Breast epithelium (tissue), 4 donors: ENCODE results near the gene PRKACG. TPM values are rescaled to one million over a fixed set of nuclear protein-coding genes. Genes with fewer than 3 reads are reported as not detected.
A peak's percentile ranks its signal among the peaks of the same experiment; 100 is the strongest.

Experiments
- DNase-seq, 2 donors: peaks; one replicate each; pipeline ENCODE4 v3.0.0-alpha.2; 2019; ENCODE audit warnings: low spot score in 2 of 2
- H3K27ac ChIP-seq, 2 donors: fragments of 200-600 bp; sonication (generic) in 1 of 2; one replicate each; pipeline ENCODE4 v1.5.1; 2016 to 2019; ENCODE audit warnings: mild to moderate bottlenecking in 1 of 2
- H3K27me3 ChIP-seq, 2 donors: fragments of 200-600 bp; sonication (generic) in 1 of 2; one replicate each; pipeline versions ENCODE4 v1.5.1 to v1.6.0; 2017 to 2019; ENCODE audit warnings: control low read depth in 1 of 2, mild to moderate bottlenecking in 1 of 2
- H3K36me3 ChIP-seq: fragments of 200-600 bp; one replicate; pipeline ENCODE4 v1.5.1; 2019
- H3K4me1 ChIP-seq, 2 donors: fragments of 200-600 bp; sonication (generic); one replicate each; pipeline ENCODE4 v1.5.1; 2016 to 2019; ENCODE audit warnings: control low read depth in 1 of 2
- H3K4me3 ChIP-seq, 3 donors: fragments of 200-600 bp; sonication (generic); 1 replicate in 2 of 3; 2 replicates in 1 of 3; pipeline ENCODE4 v1.5.1; 2016 to 2019; ENCODE audit warnings: mild to moderate bottlenecking in 3 of 3, moderate library complexity in 2 of 3
- H3K9me3 ChIP-seq, 2 donors: fragments of 200-600 bp; sonication (generic) in 1 of 2; one replicate each; pipeline ENCODE4 v1.5.1; 2016 to 2019; ENCODE audit warnings: control low read depth in 1 of 2
- POLR2A ChIP-seq: fragments of 450-650 bp; IDR thresholded peaks from one replicate; pipeline ENCODE4 v1.6.1; 2016; ENCODE audit warnings: antibody characterized with exemption, mild to moderate bottlenecking, moderate library complexity
- POLR2AphosphoS5 ChIP-seq, 3 donors: sonication (generic); formaldehyde crosslinking; IDR thresholded peaks; one replicate each; pipeline ENCODE4 v1.6.1; 2017; ENCODE audit warnings: antibody characterized with exemption in 3 of 3
- intact Hi-C: fragments of 100-400 bp; cut with DNase I; formaldehyde crosslinking; loops from one replicate; pipeline ENCODE4 v1.15.1; 2023; ENCODE audit warnings: low total_unique reads
- total RNA-seq, 3 donors: library from RNA; depleted of rRNA; stranded (reverse); fragments of >200 nt; gene quantifications; one replicate each; pipeline ENCODE4 v1.1.0, GENCODE V29; 2016
- TF ChIP-seq, protein P1 (sequence below), 3 donors: fragments of 450-650 bp; IDR thresholded peaks; one replicate each; pipeline ENCODE4 v1.5.1; 2016 to 2017; ENCODE audit warnings: antibody characterized with exemption in 3 of 3, mild to moderate bottlenecking in 3 of 3, moderate library complexity in 3 of 3

Gene PRKACG
- total RNA-seq, 3 donors from 2014 or later, result not detected

GRCh38 chr9:68979538-68980314 lies 34.2 kb downstream of the PRKACG start:
- H3K4me1 ChIP-seq, result no peaks in the 10 kb centered on the region
- no peak overlapping the region for H3K4me3 ChIP-seq
- H3K27me3 ChIP-seq, result no peaks in the 10 kb centered on the region
- no peaks in the 10 kb centered on the region for H3K9me3 ChIP-seq
- TF ChIP-seq POLR2AphosphoS5 (IDR thresholded peaks at IDR 0.05), result no peak
- intact Hi-C loops, result loop anchor here (5.0 kb wide), 1 partner anchor 357 kb away; no protein-coding TSS in a partner anchor
- no peaks in the 10 kb centered on the region for H3K36me3 ChIP-seq
- H3K27ac ChIP-seq, result no peak overlapping the region
- no peak for DNase-seq

DNA sequence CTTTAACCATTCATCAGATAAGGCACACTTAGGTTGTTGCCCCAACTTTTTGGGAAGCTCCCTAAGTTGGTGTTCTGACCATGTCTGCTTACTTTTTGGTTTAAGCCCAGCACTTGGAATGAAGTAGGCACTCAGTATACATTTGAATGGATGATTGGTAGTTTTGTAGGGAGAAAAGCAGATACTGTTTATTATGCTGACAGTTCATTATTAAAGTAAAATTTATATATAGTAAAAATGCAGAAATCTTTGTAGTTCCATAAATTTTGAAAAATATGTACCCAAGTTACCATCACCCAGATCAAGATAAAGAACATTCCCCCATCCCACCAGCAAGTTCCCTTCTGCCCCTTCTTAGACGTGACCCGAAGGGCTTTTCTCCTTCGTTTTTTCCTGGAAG lies 35.4 kb downstream of the PRKACG start:
- H3K27ac ChIP-seq, result no peak overlapping the region
- no peak overlapping the region for H3K4me3 ChIP-seq
- no peaks in the 10 kb centered on the region for H3K9me3 ChIP-seq
- no peaks in the 10 kb centered on the region for H3K36me3 ChIP-seq
- intact Hi-C loops, result loop anchor here (5.0 kb wide), 1 partner anchor 356 kb away; no protein-coding TSS in a partner anchor
- DNase-seq, result no peak
- no peaks in the 10 kb centered on the region for H3K27me3 ChIP-seq
- H3K4me1 ChIP-seq, result no peaks in the 10 kb centered on the region
- TF ChIP-seq POLR2AphosphoS5 (IDR thresholded peaks at IDR 0.05), result no peak
- TF ChIP-seq, protein P1, sequence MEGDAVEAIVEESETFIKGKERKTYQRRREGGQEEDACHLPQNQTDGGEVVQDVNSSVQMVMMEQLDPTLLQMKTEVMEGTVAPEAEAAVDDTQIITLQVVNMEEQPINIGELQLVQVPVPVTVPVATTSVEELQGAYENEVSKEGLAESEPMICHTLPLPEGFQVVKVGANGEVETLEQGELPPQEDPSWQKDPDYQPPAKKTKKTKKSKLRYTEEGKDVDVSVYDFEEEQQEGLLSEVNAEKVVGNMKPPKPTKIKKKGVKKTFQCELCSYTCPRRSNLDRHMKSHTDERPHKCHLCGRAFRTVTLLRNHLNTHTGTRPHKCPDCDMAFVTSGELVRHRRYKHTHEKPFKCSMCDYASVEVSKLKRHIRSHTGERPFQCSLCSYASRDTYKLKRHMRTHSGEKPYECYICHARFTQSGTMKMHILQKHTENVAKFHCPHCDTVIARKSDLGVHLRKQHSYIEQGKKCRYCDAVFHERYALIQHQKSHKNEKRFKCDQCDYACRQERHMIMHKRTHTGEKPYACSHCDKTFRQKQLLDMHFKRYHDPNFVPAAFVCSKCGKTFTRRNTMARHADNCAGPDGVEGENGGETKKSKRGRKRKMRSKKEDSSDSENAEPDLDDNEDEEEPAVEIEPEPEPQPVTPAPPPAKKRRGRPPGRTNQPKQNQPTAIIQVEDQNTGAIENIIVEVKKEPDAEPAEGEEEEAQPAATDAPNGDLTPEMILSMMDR (IDR thresholded peaks at IDR 0.05), result no peak
- TF ChIP-seq POLR2A, result no peak

GRCh38 chr9:68978066-68978465 lies 35.8 kb downstream of the PRKACG start:
- no peak overlapping the region for H3K4me3 ChIP-seq
- no peak overlapping the region for H3K27ac ChIP-seq
- intact Hi-C loops, result loop anchor here (5.0 kb wide), 1 partner anchor 356 kb away; no protein-coding TSS in a partner anchor
- no peak for DNase-seq
- H3K4me1 ChIP-seq, result no peaks in the 10 kb centered on the region
- no peaks in the 10 kb centered on the region for H3K9me3 ChIP-seq
- H3K27me3 ChIP-seq, result no peaks in the 10 kb centered on the region
- TF ChIP-seq POLR2A (no peak), POLR2AphosphoS5 (IDR thresholded peaks at IDR 0.05) (no peak)
- TF ChIP-seq, protein P1 (IDR thresholded peaks at IDR 0.05), result no peak
- H3K36me3 ChIP-seq, result no peaks in the 10 kb centered on the region

DNA sequence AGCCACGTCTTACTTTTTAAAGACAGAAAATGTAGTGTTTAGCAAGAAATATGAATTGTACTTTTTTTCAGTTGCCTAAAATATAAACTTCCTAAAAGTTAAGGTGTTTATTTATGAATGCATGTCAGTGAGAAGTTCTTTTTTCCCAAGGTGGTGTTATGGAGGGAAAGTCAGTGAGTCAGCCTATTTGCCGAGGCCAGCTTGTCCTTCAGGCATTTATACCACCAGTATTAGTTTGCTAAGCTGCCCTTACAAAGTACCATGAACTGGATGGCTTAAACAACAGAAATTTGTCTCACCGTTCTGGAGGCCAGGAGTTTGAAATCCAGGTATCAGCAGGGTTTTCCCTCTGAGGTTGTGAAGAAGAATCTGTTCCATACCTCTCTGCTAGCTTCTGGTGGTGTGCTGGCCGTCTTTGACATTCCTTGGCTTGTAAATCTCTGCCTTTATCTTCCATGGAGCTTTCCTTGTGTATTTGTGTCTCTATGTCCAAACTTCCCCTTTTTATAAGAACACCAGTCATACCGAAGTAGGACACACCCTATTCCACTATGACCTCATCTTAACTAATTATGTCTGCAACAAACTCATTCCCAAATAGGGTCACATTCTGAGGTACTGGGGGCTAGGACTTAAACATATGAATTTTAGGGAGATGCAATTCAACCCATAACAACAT lies 38.4 kb downstream of the PRKACG start:
- Histone ChIP-seq H3K27ac (no peak overlapping the region), H3K4me3 (peak overlapping the region in 1 of 3 donors; percentile 18)
- intact Hi-C loops, result loop anchor here (5.0 kb wide), 1 partner anchor 353 kb away; no protein-coding TSS in a partner anchor

GRCh38 chr9:68974901-68975300 lies 39.0 kb downstream of the PRKACG start:
- no peaks in the 10 kb centered on the region for H3K36me3 ChIP-seq
- H3K4me1 ChIP-seq, result no peaks in the 10 kb centered on the region
- no peak overlapping the region for H3K27ac ChIP-seq
- TF ChIP-seq POLR2A (no peak), POLR2AphosphoS5 (IDR thresholded peaks at IDR 0.05) (no peak)
- TF ChIP-seq, protein P1 (IDR thresholded peaks at IDR 0.05), result no peak
- intact Hi-C loops, result loop anchor here (5.0 kb wide), 1 partner anchor 353 kb away; no protein-coding TSS in a partner anchor
- no peaks in the 10 kb centered on the region for H3K9me3 ChIP-seq
- no peak for DNase-seq
- H3K4me3 ChIP-seq, result peak overlapping the region in 1 of 3 donors; percentile 18
- no peaks in the 10 kb centered on the region for H3K27me3 ChIP-seq

More for the DNA sequence above, 38.4 kb downstream of the PRKACG start:
- TF ChIP-seq POLR2A, result no peak
- TF ChIP-seq, protein P1 (IDR thresholded peaks at IDR 0.05), result no peak
- no peak for TF ChIP-seq POLR2AphosphoS5 (IDR thresholded peaks at IDR 0.05)
- DNase-seq, result no peak
- Histone ChIP-seq H3K36me3 (no peaks in the 10 kb centered on the region), H3K9me3 (no peaks in the 10 kb centered on the region), H3K27me3 (no peaks in the 10 kb centered on the region), H3K4me1 (no peaks in the 10 kb centered on the region)
